SK-N-SH (cell line): Measurements from ENCODE around the gene SLC2A5. TPM values are rescaled to one million over a fixed set of nuclear protein-coding genes. Genes with fewer than 3 reads are reported as not detected.

Experiments used
- CTCF ChIA-PET: fragments of 300-600, 350-600 bp; formaldehyde crosslinking; extraction: SDS; loops from one replicate; lab custom pipeline; 2021; lab: Yijun Ruan, JAX
- POLR2A ChIA-PET: fragments of 350-600 bp; sonication (Branson Sonifier 250); formaldehyde crosslinking; extraction: SDS; loops from one replicate; lab custom pipeline; 2020; ENCODE audit warnings: antibody characterized with exemption, inconsistent platforms; lab: Yijun Ruan, JAX
- DNase-seq: peaks from one replicate; pipeline ENCODE4 v3.0.0; 2012
- H2AFZ ChIP-seq: fragments of 200-600 bp; sonication (generic); 2 replicates; pipeline ENCODE4 v1.8.1; 2016; ENCODE audit warnings: antibody characterized with exemption, mild to moderate bottlenecking, low read depth
- H3F3A ChIP-seq: fragments of 200-600 bp; sonication (generic); replicated peaks from 2 replicates; pipeline ENCODE3; 2016; ENCODE audit warnings: antibody characterized with exemption, mild to moderate bottlenecking; ENCODE audit not compliant: insufficient read depth
- H3K27ac ChIP-seq, 2 experiments: fragments of 200-500 bp in 1 of 2; fragments of 200-600 bp in 1 of 2; sonication (Bioruptor generic) in 1 of 2; sonication (generic), shearing (Covaris generic) in 1 of 2; 2 replicates each; pipeline versions ENCODE4 v1.5.1 to v1.6.1; 2014 to 2016; ENCODE audit warnings: low read depth in 2 of 2, inconsistent platforms in 1 of 2, low read length in 1 of 2, mild to moderate bottlenecking in 1 of 2, mixed read lengths in 1 of 2
- H3K27me3 ChIP-seq: fragments of 200-600 bp; sonication (generic), shearing (Covaris generic); 2 replicates; pipeline ENCODE4 v1.6.1; 2016; ENCODE audit warnings: mixed run types; ENCODE audit not compliant: insufficient read depth
- H3K36me3 ChIP-seq, 2 experiments: fragments of 200-500 bp in 1 of 2; fragments of 200-600 bp in 1 of 2; sonication (Bioruptor generic) in 1 of 2; sonication (generic) in 1 of 2; replicated peaks in 1 of 2; 2 replicates each; pipeline versions ENCODE3 to v1.5.1; 2014 to 2016; ENCODE audit warnings: low read length in 1 of 2, mild to moderate bottlenecking in 1 of 2; ENCODE audit not compliant: insufficient read depth in 2 of 2, control insufficient read depth in 1 of 2
- H3K4me1 ChIP-seq, 2 experiments: fragments of 200-500 bp in 1 of 2; fragments of 200-600 bp in 1 of 2; sonication (Bioruptor generic) in 1 of 2; sonication (generic), shearing (Covaris generic) in 1 of 2; 2 replicates each; pipeline versions ENCODE4 v1.5.1 to v1.6.1; 2014 to 2016; ENCODE audit warnings: low read depth in 1 of 2, low read length in 1 of 2, mixed run types in 1 of 2; ENCODE audit not compliant: insufficient read depth in 2 of 2, control insufficient read depth in 1 of 2
- H3K4me2 ChIP-seq: fragments of 200-600 bp; sonication (generic), shearing (Covaris generic); 2 replicates; pipeline ENCODE4 v1.6.1; 2017; ENCODE audit warnings: mixed run types
- H3K4me3 ChIP-seq, 2 experiments: fragments of 200-500 bp in 1 of 2; fragments of 200-600 bp in 1 of 2; sonication (Bioruptor generic) in 1 of 2; sonication (generic), shearing (Covaris generic) in 1 of 2; 2 replicates each; pipeline versions ENCODE4 v1.5.1 to v1.8.1; 2014 to 2016; ENCODE audit warnings: low read depth in 2 of 2, inconsistent platforms in 1 of 2, low read length in 1 of 2, mild to moderate bottlenecking in 1 of 2, mixed read lengths in 1 of 2, moderate library complexity in 1 of 2
- H3K79me2 ChIP-seq: fragments of 200-600 bp; sonication (generic); 2 replicates; pipeline ENCODE4 v1.8.1; 2017; ENCODE audit warnings: mild to moderate bottlenecking; ENCODE audit not compliant: insufficient read depth
- H3K9ac ChIP-seq: fragments of 200-600 bp; sonication (generic); 2 replicates; pipeline ENCODE4 v1.6.1; 2017; ENCODE audit warnings: mixed run types
- H3K9me2 ChIP-seq: fragments of 200-600 bp; sonication (generic); 2 replicates; pipeline ENCODE4 v1.6.1; 2017; ENCODE audit warnings: mixed run types
- H3K9me3 ChIP-seq: fragments of 200-600 bp; sonication (generic); 2 replicates; pipeline ENCODE4 v1.6.1; 2017; ENCODE audit warnings: mixed run types, mild to moderate bottlenecking, moderate library complexity
- H4K20me1 ChIP-seq: fragments of 200-600 bp; sonication (generic); 2 replicates; pipeline ENCODE4 v1.6.1; 2017; ENCODE audit warnings: mild to moderate bottlenecking, mixed run types; ENCODE audit not compliant: insufficient read depth
- CHD2 ChIP-seq: fragments of 150-350 bp; IDR thresholded peaks from 2 replicates; pipeline ENCODE4 v1.6.1; 2018; ENCODE audit warnings: low read length; ENCODE audit not compliant: partially characterized antibody
- CTCF ChIP-seq: fragments of 200-600 bp; sonication (generic); IDR thresholded peaks from 2 replicates; pipeline ENCODE4 v1.6.1; 2017; ENCODE audit warnings: antibody characterized with exemption, mild to moderate bottlenecking, moderate library complexity
- EP300 ChIP-seq, 2 experiments: IDR thresholded peaks; 2 replicates each; pipeline versions ENCODE4 v1.4.0 to v1.6.1; 2012; ENCODE audit warnings: borderline replicate concordance in 1 of 2, low read depth in 1 of 2, low read length in 1 of 2
- EZH2phosphoT487 ChIP-seq: fragments of 200-600 bp; sonication (generic); IDR thresholded peaks from 2 replicates; pipeline ENCODE4 v1.6.1; 2017; ENCODE audit warnings: low read depth, mixed run types, mild to moderate bottlenecking, antibody characterized with exemption, moderate library complexity, borderline replicate concordance
- FOSL2 ChIP-seq: IDR thresholded peaks from 2 replicates; pipeline ENCODE4 v1.4.0; 2012; ENCODE audit warnings: low read depth, mild to moderate bottlenecking, moderate library complexity, borderline replicate concordance
- FOXJ3 ChIP-seq: sonication (generic); formaldehyde crosslinking; IDR thresholded peaks from 2 replicates; pipeline ENCODE4 v1.5.1; 2020; ENCODE audit warnings: mild to moderate bottlenecking, missing genetic modification reagents
- FOXM1 ChIP-seq: IDR thresholded peaks from 2 replicates; pipeline ENCODE4 v1.4.0; 2012; ENCODE audit warnings: low read depth, mild to moderate bottlenecking
- GATA2 ChIP-seq: sonication (generic); formaldehyde crosslinking; IDR thresholded peaks from 2 replicates; pipeline ENCODE4 v1.5.0; 2020; ENCODE audit warnings: mild to moderate bottlenecking, missing genetic modification reagents
- MAX ChIP-seq: IDR thresholded peaks from 2 replicates; pipeline ENCODE4 v1.4.0; 2012; ENCODE audit warnings: low read depth
- MEF2A ChIP-seq: IDR thresholded peaks from 2 replicates; pipeline ENCODE4 v1.4.0; 2012; ENCODE audit warnings: low read depth, borderline replicate concordance
- NFIC ChIP-seq: IDR thresholded peaks from 2 replicates; pipeline ENCODE4 v1.4.0; 2012; ENCODE audit warnings: borderline replicate concordance
- NRF1 ChIP-seq: IDR thresholded peaks from 2 replicates; pipeline ENCODE4 v1.6.1; 2012; ENCODE audit warnings: low read depth, mild to moderate bottlenecking, low read length
- POLR2AphosphoS5 ChIP-seq: IDR thresholded peaks from 2 replicates; pipeline ENCODE4 v1.6.1; 2012; ENCODE audit warnings: low read depth, low read length
- RCOR1 ChIP-seq: fragments of 150-350 bp; IDR thresholded peaks from 2 replicates; pipeline ENCODE4 v1.6.1; 2017; ENCODE audit warnings: antibody characterized with exemption, low read length
- SMC3 ChIP-seq: IDR thresholded peaks from 2 replicates; pipeline ENCODE4 v1.6.1; 2012; ENCODE audit warnings: low read depth, low read length, improper control_type of control experiment
- TAF1 ChIP-seq: IDR thresholded peaks from 2 replicates; pipeline ENCODE4 v1.6.1; 2012; ENCODE audit warnings: low read depth, mild to moderate bottlenecking, low read length, moderate library complexity, borderline replicate concordance
- TCF12 ChIP-seq: IDR thresholded peaks from 2 replicates; pipeline ENCODE4 v1.4.0; 2012
- WGBS: methylation state at CpG from one replicate; pipeline ENCODE4 v1.1.6; 2017; ENCODE audit warnings: low lambda C conversion rate; 5-methylcytosine and 5-hydroxymethylcytosine counted together
- polyA plus RNA-seq, 3 experiments: library from polyadenylated mRNA; depleted of rRNA; stranded (reverse); fragments of >200 nt; gene quantifications; 2 replicates each; pipeline ENCODE4 v1.2.3, GENCODE V29; 2012
- TF ChIP-seq, protein P1 (sequence below): fragments of 150-350 bp; IDR thresholded peaks from 2 replicates; pipeline ENCODE4 v1.6.1; 2017; ENCODE audit warnings: antibody characterized with exemption, low read length, low read depth, borderline replicate concordance

The SLC2A5 gene
- polyA plus RNA-seq, 1 of the 3 experiments (the other 2 are of a cell fraction): 0.02 TPM

- H3F3A ChIP-seq: no peaks in the 10 kb centered on the region
- no peak overlapping the region for H2AFZ ChIP-seq
- H3K9me3 ChIP-seq: no peaks in the 10 kb centered on the region
- DNase-seq: no peak
- TF ChIP-seq FOXJ3 (CRISPR knock-in tag) (no peak), RCOR1 (no peak), TAF1 (no peak), NFIC (no peak), EZH2phosphoT487 (no peak), SMC3 (no peak), MEF2A (no peak), CTCF (no peak), CHD2 (no peak), NRF1 (no peak), TCF12 (no peak), FOSL2 (no peak)
- WGBS: 76% methylated on average over 6 of the region's 7 CpGs
- peaks cover 0 to 7% of the 10 kb centered on the region in 2 experiments; a peak in 1 of 4 replicates for H3K4me1 ChIP-seq
- no peak overlapping the region for H3K4me3 ChIP-seq
- no peaks in the 10 kb centered on the region for H4K20me1 ChIP-seq
- no peaks in the 10 kb centered on the region for H3K36me3 ChIP-seq
- H3K9me2 ChIP-seq: no peaks in the 10 kb centered on the region
- H3K27me3 ChIP-seq: no peaks in the 10 kb centered on the region; the same call in 1 of the 2 replicates
- H3K27ac ChIP-seq: no peak overlapping the region
- no peak overlapping the region for H3K9ac ChIP-seq
- H3K79me2 ChIP-seq: no peaks in the 10 kb centered on the region
- ChIA-PET POLR2A (no interaction called here), CTCF (interaction anchor here (0.6 to 2.4 kb wide), 5 partner anchors 10 to 80 kb away, joined by 3 to 10 read pairs (median 4); no protein-coding TSS in a partner anchor)
- H3K4me2 ChIP-seq: no peak overlapping the region
Observed at GRCh38 chr1:9085306-9085940, 16.0 kb upstream of the SLC2A5 start.

DNA sequence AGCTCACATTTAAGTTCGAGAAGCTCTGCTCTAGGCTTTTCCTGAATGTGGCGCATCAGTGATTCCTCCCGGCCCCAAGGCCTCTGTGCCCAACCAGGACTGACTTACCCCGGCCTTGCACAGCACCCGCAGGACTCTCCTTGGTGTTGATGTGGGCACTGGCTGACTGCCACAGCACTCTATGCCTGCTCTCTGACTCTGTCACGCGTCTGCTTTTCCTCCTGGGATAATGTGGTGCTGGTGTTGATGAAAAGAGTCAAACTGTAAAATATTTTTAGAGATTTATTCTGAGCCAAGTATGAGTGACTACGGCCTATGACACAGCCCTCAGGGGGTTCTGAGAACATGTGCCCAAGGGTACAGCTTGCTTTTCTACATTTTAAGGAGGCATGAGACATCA, 15.5 kb upstream of the SLC2A5 start:
- Histone ChIP-seq H2AFZ (no peak overlapping the region), H3K4me2 (no peak overlapping the region), H3K9me3 (no peaks in the 10 kb centered on the region), H3K27me3 (no peaks in the 10 kb centered on the region; the same call in 1 of the 2 replicates), H3K4me3 (no peak overlapping the region), H4K20me1 (no peaks in the 10 kb centered on the region), H3K9me2 (no peaks in the 10 kb centered on the region), H3K4me1 (peaks cover 0 to 7% of the 10 kb centered on the region in 2 experiments; a peak in 1 of 4 replicates), H3F3A (no peaks in the 10 kb centered on the region), H3K36me3 (no peaks in the 10 kb centered on the region), H3K9ac (no peak overlapping the region), H3K27ac (no peak overlapping the region; a peak in 1 of 4 replicates), H3K79me2 (no peaks in the 10 kb centered on the region)
- POLR2A ChIA-PET: no interaction called here
- DNase-seq: no peak
- 71% methylated on average over 8 of the region's 8 CpGs for WGBS
- TF ChIP-seq FOXM1: no peak
- no peak for TF ChIP-seq POLR2AphosphoS5
- TF ChIP-seq FOSL2: no peak
- no peak for TF ChIP-seq GATA2 (CRISPR knock-in tag)
- TF ChIP-seq MAX: no peak
- no peak for TF ChIP-seq NRF1
- no peak for TF ChIP-seq NFIC
- no peak for TF ChIP-seq EP300 (IDR thresholded peaks at IDR 0.05; ENCODE audit: borderline replicate concordance in 1 of 2, low read depth in 1 of 2, low read length in 1 of 2)
- TF ChIP-seq, protein P1, sequence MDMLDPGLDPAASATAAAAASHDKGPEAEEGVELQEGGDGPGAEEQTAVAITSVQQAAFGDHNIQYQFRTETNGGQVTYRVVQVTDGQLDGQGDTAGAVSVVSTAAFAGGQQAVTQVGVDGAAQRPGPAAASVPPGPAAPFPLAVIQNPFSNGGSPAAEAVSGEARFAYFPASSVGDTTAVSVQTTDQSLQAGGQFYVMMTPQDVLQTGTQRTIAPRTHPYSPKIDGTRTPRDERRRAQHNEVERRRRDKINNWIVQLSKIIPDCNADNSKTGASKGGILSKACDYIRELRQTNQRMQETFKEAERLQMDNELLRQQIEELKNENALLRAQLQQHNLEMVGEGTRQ: no peak
- TF ChIP-seq EZH2phosphoT487: no peak
- CTCF ChIA-PET: interaction anchor here (0.7 to 2.4 kb wide), 4 partner anchors 10 to 80 kb away, joined by 3 to 10 read pairs (median 6); no protein-coding TSS in a partner anchor
